Tibial artery (tissue), 4 donors: ENCODE results near the gene TMOD2.

Experiments
- DNase-seq, 2 donors: peaks; one replicate each; pipeline ENCODE4 v3.0.0-alpha.2; 2019
- H3K27ac ChIP-seq, 2 donors: fragments of 200-600 bp; sonication (generic) in 1 of 2; 1 replicate in 1 of 2; 2 replicates in 1 of 2; pipeline ENCODE4 v1.5.1; 2018 to 2019; ENCODE audit warnings: mild to moderate bottlenecking in 1 of 2
- H3K27me3 ChIP-seq, 2 donors: fragments of 200-600 bp; sonication (generic) in 1 of 2; one replicate each; pipeline versions ENCODE4 v1.5.1 to v1.6.0; 2016 to 2019
- H3K36me3 ChIP-seq, 3 donors: fragments of 200-600 bp; sonication (generic) in 2 of 3; one replicate each; pipeline ENCODE4 v1.5.1; 2016 to 2019; ENCODE audit warnings: mild to moderate bottlenecking in 2 of 3
- H3K4me1 ChIP-seq, 4 donors: fragments of 200-600 bp; sonication (generic) in 2 of 4; 1 replicate in 3 of 4; 2 replicates in 1 of 4; pipeline ENCODE4 v1.5.1; 2016 to 2019
- H3K4me3 ChIP-seq, 2 donors: fragments of 200-600 bp; sonication (generic) in 1 of 2; 1 replicate in 1 of 2; 2 replicates in 1 of 2; pipeline ENCODE4 v1.5.1; 2018 to 2019; ENCODE audit warnings: mild to moderate bottlenecking in 2 of 2
- H3K9me3 ChIP-seq, 3 donors: fragments of 200-600 bp; sonication (generic) in 1 of 3; one replicate each; pipeline ENCODE4 v1.5.1; 2016 to 2019
- CTCF ChIP-seq, 2 experiments: fragments of 200-600 bp in 1 of 2; fragments of 450-650 bp in 1 of 2; IDR thresholded peaks; one replicate each; pipeline ENCODE4 v1.5.1; 2017 to 2019; ENCODE audit warnings: antibody characterized with exemption in 2 of 2, mild to moderate bottlenecking in 1 of 2, moderate library complexity in 1 of 2
- intact Hi-C: fragments of 100-400 bp; cut with DNase I; formaldehyde crosslinking; loops from one replicate; pipeline ENCODE4 v1.15.0; 2023; ENCODE audit warnings: low total_unique reads

Gene TMOD2

GRCh38 chr15:51864408-51865056, 113.1 kb downstream of the TMOD2 start:
- Histone ChIP-seq H3K9me3 (no peaks in the 10 kb centered on the region), H3K36me3 (peaks cover 16 to 36% (median 22%) of the 10 kb centered on the region in 3 donors), H3K27ac (no peak overlapping the region), H3K4me3 (no peak overlapping the region), H3K4me1 (peaks cover 0 to 7% (median 3%) of the 10 kb centered on the region in 4 donors), H3K27me3 (no peaks in the 10 kb centered on the region)
- DNase-seq = no peak
- no peak for TF ChIP-seq CTCF (IDR thresholded peaks at IDR 0.05)
- intact Hi-C loops = no loop called here

GRCh38 chr15:51865317-51865716, 113.9 kb downstream of the TMOD2 start:
- Histone ChIP-seq H3K27ac (no peak overlapping the region), H3K36me3 (peaks cover 22 to 43% (median 29%) of the 10 kb centered on the region in 3 donors), H3K27me3 (no peaks in the 10 kb centered on the region), H3K4me3 (no peak overlapping the region), H3K9me3 (no peaks in the 10 kb centered on the region), H3K4me1 (peaks cover 0 to 7% (median 3%) of the 10 kb centered on the region in 4 donors)
- TF ChIP-seq CTCF (IDR thresholded peaks at IDR 0.05) = no peak
- DNase-seq = no peak
- intact Hi-C loops = no loop called here
